Measurements from ENCODE around the gene FGF23. TPM values are rescaled to one million over a fixed set of nuclear protein-coding genes. Genes with fewer than 3 reads are reported as not detected.

The FGF23 gene
- total and polyA plus RNA-seq, 2 donors from 2014 or later = not detected

GRCh38 chr12:4401117-4401516, 21.6 kb upstream of the FGF23 start:
- FAIRE-seq (no peak), DNase-seq (no peak)
- H3K9ac ChIP-seq (ENCODE audit: low read length in 3 of 3) = no peak overlapping the region
- no peaks in the 10 kb centered on the region for H3K4me1 ChIP-seq (ENCODE audit: control insufficient read depth in 2 of 3, insufficient read depth in 2 of 3, low read depth in 1 of 3, low read length in 3 of 3)
- H3K9me3 ChIP-seq (ENCODE audit: control insufficient read depth in 2 of 3, insufficient read depth in 1 of 3, low read length in 3 of 3) = no peaks in the 10 kb centered on the region
- intact Hi-C loops (cut with DNase I) = no loop called here
- no peaks in the 10 kb centered on the region for H3K27me3 ChIP-seq (ENCODE audit: control insufficient read depth, insufficient read depth, low read length)
- H3K4me3 ChIP-seq (ENCODE audit: low read length in 3 of 3) = no peak overlapping the region
- TF ChIP-seq CTCF (IDR thresholded peaks at IDR 0.05; ENCODE audit: borderline replicate concordance, extremely low read depth, insufficient read depth) = no peak
- H3K27ac ChIP-seq (ENCODE audit: low read depth in 2 of 2, low read length in 2 of 2) = no peak overlapping the region
- no peaks in the 10 kb centered on the region for H3K36me3 ChIP-seq (ENCODE audit: control insufficient read depth in 2 of 3, insufficient read depth in 3 of 3, low read length in 3 of 3)

- H3K4me1 ChIP-seq (ENCODE audit: control insufficient read depth in 2 of 3, insufficient read depth in 2 of 3, low read depth in 1 of 3, low read length in 3 of 3) = no peaks in the 10 kb centered on the region
Measured at GRCh38 chr12:4395818-4396217, 16.3 kb upstream of the FGF23 start.

GRCh38 chr12:4393211-4393610, 13.7 kb upstream of the FGF23 start:
- intact Hi-C loops (cut with DNase I) = no loop called here
- TF ChIP-seq CTCF (IDR thresholded peaks at IDR 0.05; ENCODE audit: borderline replicate concordance, extremely low read depth, insufficient read depth) = no peak
- FAIRE-seq (no peak), DNase-seq (no peak)
- Histone ChIP-seq H3K27me3 (ENCODE audit: control insufficient read depth, insufficient read depth, low read length) (no peaks in the 10 kb centered on the region), H3K9me3 (ENCODE audit: control insufficient read depth in 2 of 3, insufficient read depth in 1 of 3, low read length in 3 of 3) (no peaks in the 10 kb centered on the region), H3K9ac (ENCODE audit: low read length in 3 of 3) (no peak overlapping the region), H3K4me1 (ENCODE audit: control insufficient read depth in 2 of 3, insufficient read depth in 2 of 3, low read depth in 1 of 3, low read length in 3 of 3) (no peaks in the 10 kb centered on the region), H3K36me3 (ENCODE audit: control insufficient read depth in 2 of 3, insufficient read depth in 3 of 3, low read length in 3 of 3) (no peaks in the 10 kb centered on the region), H3K4me3 (ENCODE audit: low read length in 3 of 3) (no peak overlapping the region), H3K27ac (ENCODE audit: low read depth in 2 of 2, low read length in 2 of 2) (no peak overlapping the region)

More at GRCh38 chr12:4395818-4396217, 16.3 kb upstream of the FGF23 start:
- Histone ChIP-seq H3K9me3 (ENCODE audit: control insufficient read depth in 2 of 3, insufficient read depth in 1 of 3, low read length in 3 of 3) (no peaks in the 10 kb centered on the region), H3K27ac (ENCODE audit: low read depth in 2 of 2, low read length in 2 of 2) (no peak overlapping the region), H3K9ac (ENCODE audit: low read length in 3 of 3) (no peak overlapping the region), H3K4me3 (ENCODE audit: low read length in 3 of 3) (no peak overlapping the region), H3K36me3 (ENCODE audit: control insufficient read depth in 2 of 3, insufficient read depth in 3 of 3, low read length in 3 of 3) (no peaks in the 10 kb centered on the region), H3K27me3 (ENCODE audit: control insufficient read depth, insufficient read depth, low read length) (no peaks in the 10 kb centered on the region)
- no peak for DNase-seq
- no peak for TF ChIP-seq CTCF (IDR thresholded peaks at IDR 0.05; ENCODE audit: borderline replicate concordance, extremely low read depth, insufficient read depth)
- FAIRE-seq = no peak
- intact Hi-C loops (cut with DNase I) = no loop called here

- no peak for TF ChIP-seq CTCF (IDR thresholded peaks at IDR 0.05; ENCODE audit: borderline replicate concordance, extremely low read depth, insufficient read depth)
- FAIRE-seq (no peak), DNase-seq (peak in 2 of 5 donors; percentile 19 to 45)
- no peaks in the 10 kb centered on the region for H3K9me3 ChIP-seq (ENCODE audit: control insufficient read depth in 2 of 3, insufficient read depth in 1 of 3, low read length in 3 of 3)
- H3K9ac ChIP-seq (ENCODE audit: low read length in 3 of 3) = no peak overlapping the region
- intact Hi-C loops (cut with DNase I) = no loop called here
- H3K27me3 ChIP-seq (ENCODE audit: control insufficient read depth, insufficient read depth, low read length) = no peaks in the 10 kb centered on the region
- no peak overlapping the region for H3K4me3 ChIP-seq (ENCODE audit: low read length in 3 of 3)
- no peaks in the 10 kb centered on the region for H3K4me1 ChIP-seq (ENCODE audit: control insufficient read depth in 2 of 3, insufficient read depth in 2 of 3, low read depth in 1 of 3, low read length in 3 of 3)
- H3K36me3 ChIP-seq (ENCODE audit: control insufficient read depth in 2 of 3, insufficient read depth in 3 of 3, low read length in 3 of 3) = no peaks in the 10 kb centered on the region
- H3K27ac ChIP-seq (ENCODE audit: low read depth in 2 of 2, low read length in 2 of 2) = no peak overlapping the region
Measured at GRCh38 chr12:4392223-4392742, 12.8 kb upstream of the FGF23 start.

Data from kidney (tissue), 14 donors.